Measurements from ENCODE around the gene AP3D1.

AP3D1 gene

DNA sequence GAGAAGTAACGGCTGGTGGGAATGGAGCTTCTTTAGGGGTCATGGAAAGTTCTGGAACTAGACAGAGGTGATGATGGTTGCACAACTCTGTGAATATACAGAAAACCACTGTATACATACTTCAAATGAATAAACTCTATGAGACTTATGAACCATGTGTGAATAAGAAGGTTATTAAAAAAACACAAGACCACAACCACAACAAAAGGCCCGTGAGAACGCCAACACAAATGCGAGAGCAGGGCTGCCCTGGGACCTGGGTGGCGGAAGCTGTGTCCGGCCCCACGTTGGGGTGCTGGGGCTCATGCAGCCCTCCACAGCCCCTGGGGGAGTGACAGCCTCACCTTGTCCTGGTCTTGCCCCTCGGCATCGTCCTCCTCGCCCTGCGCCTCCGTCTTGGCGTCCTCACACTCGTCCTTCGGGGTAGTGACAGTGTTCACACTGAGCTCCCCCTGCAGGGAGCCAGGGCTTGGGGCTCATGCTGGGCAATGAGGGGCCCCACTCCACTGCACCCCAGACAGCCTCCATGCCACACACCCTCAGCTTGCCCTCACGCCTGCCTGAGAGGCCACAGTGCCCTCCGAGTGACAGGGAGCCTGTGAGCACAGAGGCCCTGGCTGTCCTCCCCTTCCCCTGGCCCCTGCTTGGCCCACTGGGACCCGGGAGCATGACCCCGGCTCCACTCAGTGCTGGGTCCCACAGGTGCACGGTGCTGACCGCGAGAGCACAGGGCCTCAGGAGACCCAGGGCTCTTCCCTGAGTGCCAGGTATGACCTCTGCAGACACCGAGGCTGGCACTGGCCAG, 38.6 kb downstream of the AP3D1 start:
- H3K27ac ChIP-seq: no peak overlapping the region
- TF ChIP-seq ZFX (IDR thresholded peaks at IDR 0.05; ENCODE audit: borderline replicate concordance): no peak

DNA sequence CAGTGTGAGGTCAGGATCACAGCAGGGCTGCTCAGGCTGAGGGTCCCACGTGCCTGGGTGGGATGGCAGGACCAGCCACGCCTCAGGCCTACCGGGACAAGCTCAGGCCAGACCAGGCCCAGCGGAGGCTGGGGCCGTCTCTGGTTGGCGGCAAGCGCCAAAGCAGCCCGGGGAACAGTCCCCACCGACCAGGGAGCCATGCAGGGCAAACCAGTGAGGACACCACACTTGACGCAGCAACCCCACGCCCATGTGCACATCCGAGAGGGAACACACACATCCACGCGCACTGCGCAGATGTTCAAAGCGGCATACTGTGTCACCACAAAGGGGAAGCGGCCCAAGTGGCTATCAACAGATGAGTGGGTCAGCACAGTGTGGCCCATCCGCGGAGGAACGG, 39.5 kb downstream of the AP3D1 start:
- no peak for TF ChIP-seq ZFX (IDR thresholded peaks at IDR 0.05; ENCODE audit: borderline replicate concordance)
- TF ChIP-seq, protein P1, sequence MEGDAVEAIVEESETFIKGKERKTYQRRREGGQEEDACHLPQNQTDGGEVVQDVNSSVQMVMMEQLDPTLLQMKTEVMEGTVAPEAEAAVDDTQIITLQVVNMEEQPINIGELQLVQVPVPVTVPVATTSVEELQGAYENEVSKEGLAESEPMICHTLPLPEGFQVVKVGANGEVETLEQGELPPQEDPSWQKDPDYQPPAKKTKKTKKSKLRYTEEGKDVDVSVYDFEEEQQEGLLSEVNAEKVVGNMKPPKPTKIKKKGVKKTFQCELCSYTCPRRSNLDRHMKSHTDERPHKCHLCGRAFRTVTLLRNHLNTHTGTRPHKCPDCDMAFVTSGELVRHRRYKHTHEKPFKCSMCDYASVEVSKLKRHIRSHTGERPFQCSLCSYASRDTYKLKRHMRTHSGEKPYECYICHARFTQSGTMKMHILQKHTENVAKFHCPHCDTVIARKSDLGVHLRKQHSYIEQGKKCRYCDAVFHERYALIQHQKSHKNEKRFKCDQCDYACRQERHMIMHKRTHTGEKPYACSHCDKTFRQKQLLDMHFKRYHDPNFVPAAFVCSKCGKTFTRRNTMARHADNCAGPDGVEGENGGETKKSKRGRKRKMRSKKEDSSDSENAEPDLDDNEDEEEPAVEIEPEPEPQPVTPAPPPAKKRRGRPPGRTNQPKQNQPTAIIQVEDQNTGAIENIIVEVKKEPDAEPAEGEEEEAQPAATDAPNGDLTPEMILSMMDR (IDR thresholded peaks at IDR 0.05): no peak
- no peak overlapping the region for H3K27ac ChIP-seq

DNA sequence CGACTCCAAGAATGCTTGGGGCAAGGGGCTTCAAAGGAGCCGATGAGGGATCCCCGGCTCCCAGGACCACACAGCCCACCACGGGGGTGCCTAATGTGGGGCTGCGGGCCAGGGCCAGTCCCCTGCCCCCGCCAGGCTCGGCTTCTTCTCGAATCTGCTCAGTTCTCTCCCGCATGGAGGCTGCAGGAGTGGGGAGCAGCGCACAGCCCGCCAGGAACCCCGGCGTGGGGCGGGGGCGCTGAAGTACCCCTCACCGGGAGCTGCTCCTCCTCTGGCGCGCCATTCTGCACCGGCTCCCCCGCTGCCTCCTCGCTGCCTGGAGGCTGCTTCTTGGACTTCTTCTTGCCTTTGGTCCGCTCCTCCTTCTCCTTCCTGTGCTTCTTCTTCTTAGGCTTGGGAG, 39.9 kb downstream of the AP3D1 start:
- TF ChIP-seq ZFX (IDR thresholded peaks at IDR 0.05; ENCODE audit: borderline replicate concordance): no peak
- TF ChIP-seq, protein P1 (IDR thresholded peaks at IDR 0.05): no peak
- no peak overlapping the region for H3K27ac ChIP-seq

- no peak overlapping the region for H3K27ac ChIP-seq
- no peak for TF ChIP-seq ZFX (IDR thresholded peaks at IDR 0.05; ENCODE audit: borderline replicate concordance)
- TF ChIP-seq, protein P1 (IDR thresholded peaks at IDR 0.05): no peak
These were observed 40.5 kb downstream of the AP3D1 start for GRCh38 chr19:2110822-2111221.

DNA sequence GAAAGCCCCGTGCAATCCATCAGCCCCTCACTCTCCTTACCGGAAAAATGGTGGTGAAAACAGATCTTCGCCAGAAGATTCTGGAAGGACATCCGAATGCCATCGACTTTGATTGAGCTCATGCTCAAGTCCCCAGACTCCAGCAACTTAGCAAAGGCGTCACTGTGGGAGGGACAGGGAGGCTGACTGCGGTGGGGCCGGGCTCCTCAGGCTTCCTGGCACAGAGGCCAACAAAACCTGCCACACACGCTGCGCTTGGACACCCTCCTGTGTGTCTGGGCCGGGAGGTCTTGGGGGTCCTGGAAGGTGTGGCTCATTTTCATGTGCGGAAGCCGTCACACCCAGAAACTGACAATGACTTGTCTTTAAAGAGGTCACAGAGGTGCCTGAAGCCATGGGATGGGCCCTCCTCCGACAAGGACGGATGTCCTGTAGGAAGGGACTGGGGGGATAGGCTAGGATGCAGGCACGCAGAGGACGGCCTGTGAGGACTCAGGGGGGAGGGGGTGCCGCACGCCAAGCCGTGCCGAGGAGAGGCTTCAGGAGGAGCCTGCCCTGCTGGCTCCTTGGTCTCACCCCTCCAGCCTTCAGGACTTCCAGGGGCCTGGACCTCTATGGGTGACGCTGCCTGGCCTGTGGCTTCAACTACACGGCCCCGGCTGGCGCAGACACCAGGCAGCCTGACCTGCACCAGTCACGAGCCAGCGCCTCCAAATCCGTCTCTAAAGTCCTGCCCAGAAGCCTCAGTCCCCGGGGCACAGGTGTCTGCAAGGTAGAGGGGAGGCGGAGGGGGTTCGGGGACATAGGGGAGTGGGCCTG, 42.1 kb downstream of the AP3D1 start:
- TF ChIP-seq ZFX (IDR thresholded peaks at IDR 0.05; ENCODE audit: borderline replicate concordance): no peak
- TF ChIP-seq, protein P1 (IDR thresholded peaks at IDR 0.05): no peak
- no peak overlapping the region for H3K27ac ChIP-seq

GRCh38 chr19:2108251-2109016, 42.9 kb downstream of the AP3D1 start:
- TF ChIP-seq ZFX (IDR thresholded peaks at IDR 0.05; ENCODE audit: borderline replicate concordance): no peak
- TF ChIP-seq, protein P1 (IDR thresholded peaks at IDR 0.05): no peak
- H3K27ac ChIP-seq: no peak overlapping the region

DNA sequence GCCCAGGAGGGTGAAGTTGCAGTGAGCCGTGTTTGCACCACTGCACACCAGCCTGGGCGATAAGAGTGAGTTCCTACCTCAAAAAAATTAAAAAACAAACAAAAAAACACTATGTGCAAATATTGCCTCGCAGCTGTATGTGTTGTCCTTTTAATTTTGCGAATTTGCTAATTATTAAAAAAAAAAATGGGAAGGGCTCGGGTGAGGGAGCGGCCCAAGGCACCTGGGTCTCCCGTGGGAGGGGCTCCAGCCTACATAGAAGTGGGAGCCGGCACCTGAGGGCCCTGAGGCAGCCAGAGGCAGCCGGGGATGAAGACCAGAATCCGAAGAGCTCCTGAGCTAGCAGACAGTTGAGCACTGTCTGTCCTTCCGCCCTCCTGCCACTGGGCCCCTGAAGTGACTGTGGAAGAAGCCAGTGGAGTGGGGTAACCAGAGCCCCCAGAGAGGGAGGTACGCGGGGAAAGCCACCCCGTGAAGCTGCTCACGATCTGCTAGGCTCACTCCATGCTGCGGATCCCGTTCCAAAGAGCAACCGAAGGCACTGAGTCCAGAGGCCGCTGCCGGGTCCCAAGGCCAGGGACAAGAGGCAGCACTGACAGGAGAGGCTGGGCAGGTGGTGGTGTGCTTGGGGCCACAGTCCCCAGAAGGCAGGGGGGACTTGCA, 48.2 kb downstream of the AP3D1 start:
- no peak overlapping the region for H3K27ac ChIP-seq
- no peak for TF ChIP-seq ZFX (IDR thresholded peaks at IDR 0.05; ENCODE audit: borderline replicate concordance)
- TF ChIP-seq, protein P1 (IDR thresholded peaks at IDR 0.05): no peak
